ENCODE results near the gene CLK4.
"Not testable (repeated sequence)": the region's sequence is repeated elsewhere in the genome, so short reads cannot be mapped to it uniquely, and the experiment has no call there.

The CLK4 gene

DNA sequence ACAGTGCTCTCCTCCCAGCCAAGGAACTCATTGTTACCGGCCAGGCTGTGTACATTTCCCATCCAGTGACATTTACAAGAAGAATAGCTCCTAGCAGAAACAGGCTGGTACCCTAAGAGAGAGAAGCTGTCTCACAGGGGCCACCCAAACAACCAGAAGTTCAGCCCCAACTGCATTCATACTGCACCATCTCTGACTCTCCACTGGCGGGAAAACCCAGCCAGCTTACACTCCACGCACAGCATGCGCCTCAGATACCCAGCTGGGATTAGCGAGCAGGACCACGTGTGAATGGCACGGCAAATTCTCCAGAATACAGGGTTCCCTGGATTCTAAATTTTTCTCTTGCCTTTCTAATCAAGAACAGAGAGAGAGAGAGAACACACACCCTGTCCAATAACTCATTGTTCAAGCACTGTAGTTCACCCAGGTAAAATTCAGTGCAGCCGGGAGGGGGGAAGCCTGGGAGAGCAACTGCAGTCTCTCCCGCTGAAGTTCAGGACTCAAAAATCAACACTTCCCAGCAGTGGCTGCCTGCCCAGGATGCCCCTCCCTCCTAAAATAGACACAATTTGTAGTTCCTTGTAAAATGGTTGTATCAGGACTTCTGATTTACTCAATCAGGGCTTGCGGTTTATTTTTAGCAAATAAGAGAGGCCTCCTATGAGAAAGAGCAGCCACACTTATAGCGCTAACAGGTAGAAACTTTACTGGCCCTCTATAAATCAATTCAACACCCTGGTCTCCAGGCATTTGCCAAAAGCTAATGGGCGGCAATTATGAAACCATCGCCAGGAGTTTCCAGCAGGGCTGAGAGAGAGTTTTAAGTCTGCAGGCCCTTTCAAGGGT lies 38.9 kb downstream of the CLK4 start:
- no peak for DNase-seq (ENCODE audit: low read depth)

DNA sequence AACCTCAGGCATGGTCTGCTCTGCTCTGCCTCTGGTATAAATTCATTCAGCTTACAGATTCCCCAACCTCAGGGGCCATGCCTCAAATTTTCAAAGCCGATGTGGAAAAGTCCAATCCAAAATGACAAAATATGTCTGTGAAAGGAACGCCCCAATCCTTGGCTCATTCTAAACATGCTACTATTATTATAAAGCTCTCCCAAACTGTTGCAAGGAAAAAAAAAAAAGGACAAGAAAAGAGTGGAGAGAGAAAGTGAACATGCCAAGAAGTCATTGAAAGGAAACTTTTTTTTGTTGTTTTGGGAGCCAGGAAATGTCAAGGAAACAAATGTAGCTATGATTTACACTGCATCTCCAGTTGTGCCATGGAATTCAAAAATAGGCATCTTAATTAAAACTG lies 40.5 kb downstream of the CLK4 start:
- no peak for DNase-seq (ENCODE audit: low read depth)

- not testable (repeated sequence) for DNase-seq (ENCODE audit: low read depth)
Observed at GRCh38 chr5:178585421-178585820, 41.4 kb downstream of the CLK4 start.

DNA sequence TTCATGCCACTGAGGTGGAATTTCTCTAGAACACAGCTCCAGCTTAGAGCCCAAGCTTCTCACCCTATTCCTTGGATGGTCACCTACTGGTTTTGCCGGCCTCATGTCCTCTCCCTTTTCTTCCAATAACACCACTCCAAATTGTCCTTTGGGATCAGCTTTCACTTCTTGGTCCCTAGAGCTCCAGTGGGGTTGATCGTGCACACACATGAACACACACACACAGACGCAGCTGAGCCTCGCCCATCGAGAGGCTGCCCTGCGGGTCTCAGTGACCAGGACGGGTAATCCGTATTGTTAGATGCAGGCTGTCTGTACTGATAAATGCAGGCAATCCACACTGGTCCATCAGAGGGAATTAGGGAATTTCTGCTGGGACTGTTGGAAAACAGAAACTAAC lies 43.6 kb downstream of the CLK4 start:
- DNase-seq (ENCODE audit: low read depth), result no peak

GRCh38 chr5:178582291-178582690 lies 44.6 kb downstream of the CLK4 start:
- DNase-seq (ENCODE audit: low read depth), result no peak

DNA sequence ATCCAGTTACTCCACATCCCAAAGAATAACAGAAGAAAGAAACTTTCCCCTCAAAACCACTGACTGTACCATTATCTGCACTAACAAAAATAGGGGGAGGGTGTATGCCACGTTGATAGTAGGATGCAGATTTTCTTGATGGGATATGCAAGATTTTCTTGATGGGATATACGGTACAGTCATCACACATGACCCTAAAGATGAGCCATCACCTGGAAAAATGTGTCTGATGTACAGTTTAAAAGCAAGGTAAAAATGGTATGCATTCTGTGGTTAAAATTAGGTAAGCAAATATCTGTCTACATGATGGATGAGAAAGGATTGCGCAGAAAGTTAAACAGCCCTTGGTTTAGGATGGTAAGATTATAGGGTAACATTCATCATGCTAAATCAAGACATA lies 45.2 kb downstream of the CLK4 start:
- DNase-seq (ENCODE audit: low read depth), result no peak

DNA sequence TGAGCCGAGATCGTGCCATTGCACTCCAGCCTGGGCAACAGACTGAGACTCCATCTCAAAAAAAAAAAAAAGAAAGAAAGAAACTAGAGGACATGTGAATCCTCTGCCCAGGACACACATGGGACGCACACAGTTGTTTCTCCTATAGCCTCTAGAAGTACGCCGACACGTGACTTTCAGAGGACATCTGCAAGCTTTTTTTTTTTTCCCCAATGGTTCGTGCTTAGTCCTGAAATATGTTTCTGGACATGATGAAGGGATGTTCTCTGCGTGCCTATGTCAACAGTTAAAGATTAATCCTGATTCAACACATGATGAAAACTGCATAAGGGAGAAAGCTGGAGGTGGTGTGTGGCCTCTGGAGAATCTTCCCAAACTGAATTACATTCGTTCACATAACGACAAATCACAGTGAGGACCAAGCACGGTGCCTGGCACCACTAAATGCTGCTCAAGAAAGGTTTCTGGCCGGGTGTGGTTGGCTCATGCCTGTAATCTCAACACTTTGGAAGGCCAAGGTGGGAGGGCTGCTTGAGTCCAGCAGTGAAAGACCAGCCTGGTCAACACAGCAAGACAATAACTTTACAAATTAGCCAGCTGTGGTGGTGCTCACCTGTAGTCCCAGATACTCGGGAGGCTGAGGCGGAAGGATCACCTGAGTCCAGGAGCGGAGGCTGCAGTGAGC lies 46.4 kb downstream of the CLK4 start:
- no peak for DNase-seq (ENCODE audit: low read depth)

GRCh38 chr5:178577944-178578343 lies 48.9 kb downstream of the CLK4 start:
- no peak for DNase-seq (ENCODE audit: low read depth)

- no peak for DNase-seq (ENCODE audit: low read depth)
Observed at GRCh38 chr5:178577376-178577839, 49.4 kb downstream of the CLK4 start.

DNA sequence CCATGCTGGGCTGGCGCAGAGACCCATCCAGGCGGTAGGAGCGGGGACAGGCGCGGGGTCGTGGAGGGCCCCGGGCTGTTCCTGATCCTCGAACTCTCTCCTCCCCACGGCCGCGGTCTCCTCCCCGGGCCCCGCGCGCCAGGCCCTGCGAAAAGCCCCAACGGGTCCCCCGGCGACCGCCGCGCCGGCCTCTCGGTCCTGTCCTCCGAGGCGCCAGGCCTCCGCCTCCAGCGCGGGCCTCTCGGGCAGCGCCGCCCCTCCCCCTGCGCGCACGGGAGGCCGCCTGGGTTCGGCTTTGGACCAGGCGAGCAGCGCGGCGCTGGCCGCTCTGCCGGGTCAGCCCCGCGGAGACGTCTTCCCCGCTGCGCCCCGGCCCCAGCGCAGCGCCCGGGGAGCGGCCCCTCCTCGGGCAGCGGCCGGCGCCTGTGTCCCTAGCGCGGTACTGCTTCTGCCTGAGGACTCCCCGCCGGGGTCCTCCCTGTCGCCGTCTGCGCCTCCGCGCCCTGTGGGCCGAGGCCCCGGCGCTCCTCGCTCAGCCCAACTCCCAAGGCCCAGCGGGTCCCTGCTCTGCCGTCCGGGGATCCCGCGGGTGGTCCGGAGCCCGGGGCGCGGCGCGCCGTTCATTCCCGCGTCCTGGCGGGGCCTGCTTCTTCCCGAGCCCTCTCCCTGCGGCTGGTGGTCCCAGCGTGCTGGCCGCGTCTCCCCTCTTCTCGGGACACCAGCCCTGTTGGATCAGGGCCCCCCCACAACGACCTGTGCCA lies 50.1 kb downstream of the CLK4 start:
- DNase-seq (ENCODE audit: low read depth), result no peak

DNA sequence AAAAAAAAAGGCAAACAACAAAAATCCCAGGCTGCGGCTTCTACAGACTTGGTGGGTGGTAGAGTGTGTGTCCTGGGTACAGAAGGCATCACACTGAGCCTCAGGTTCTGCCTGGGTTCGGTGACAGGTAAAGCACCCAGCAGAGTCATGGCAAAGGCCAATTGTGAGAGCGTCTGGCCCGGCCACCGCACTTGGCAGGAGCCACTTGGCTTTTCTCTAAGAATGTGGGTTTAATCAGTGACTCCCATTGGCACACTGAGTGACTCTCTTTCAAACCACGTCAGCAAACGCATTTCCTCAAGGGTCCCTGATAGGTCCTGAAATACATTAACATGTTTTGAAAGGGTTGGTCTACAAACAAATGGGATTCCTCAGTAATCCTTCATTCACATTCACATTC lies 53.6 kb downstream of the CLK4 start:
- DNase-seq (ENCODE audit: low read depth), result no peak

DNA sequence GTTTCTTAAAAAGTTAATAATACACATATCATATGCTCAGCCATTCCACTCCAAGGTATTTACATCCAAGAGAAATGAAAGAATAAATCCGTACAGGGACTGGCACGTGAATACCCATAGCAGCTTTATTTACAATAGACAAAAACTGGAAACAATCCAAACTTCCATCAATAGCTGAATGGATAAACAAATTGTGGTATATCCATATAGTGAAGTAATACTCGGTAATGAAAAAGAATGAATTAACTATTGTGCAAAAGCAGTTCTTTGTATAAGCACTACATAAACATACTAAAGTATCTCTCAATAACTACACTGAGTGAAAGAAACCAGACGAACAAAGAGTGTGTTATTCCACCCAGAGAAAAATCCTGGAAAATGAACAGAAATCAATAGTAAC lies 54.2 kb downstream of the CLK4 start:
- no peak for DNase-seq (ENCODE audit: low read depth)

DNA sequence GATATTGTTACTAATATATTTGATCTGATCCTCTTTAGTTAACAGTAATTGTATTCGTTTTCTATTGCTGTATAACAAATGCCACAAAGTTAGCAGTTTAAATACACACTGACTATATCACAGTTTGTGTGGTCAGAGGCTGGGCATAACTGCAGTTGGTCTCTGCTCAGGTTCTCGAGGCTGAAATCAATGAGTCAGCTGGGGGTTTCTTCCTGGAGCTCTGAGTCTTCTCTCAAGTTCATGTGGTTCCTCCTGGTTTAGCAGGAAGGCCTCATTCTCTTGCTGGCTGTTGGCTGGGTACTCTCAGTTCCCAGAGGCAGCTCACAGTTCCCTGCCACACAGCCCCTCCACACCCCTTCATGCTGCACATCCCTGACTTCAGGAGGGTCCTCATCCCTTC lies 57.4 kb downstream of the CLK4 start:
- no peak for DNase-seq (ENCODE audit: low read depth)

GRCh38 chr5:178564811-178565550 lies 61.9 kb downstream of the CLK4 start:
- no peak for DNase-seq (ENCODE audit: low read depth)

DNA sequence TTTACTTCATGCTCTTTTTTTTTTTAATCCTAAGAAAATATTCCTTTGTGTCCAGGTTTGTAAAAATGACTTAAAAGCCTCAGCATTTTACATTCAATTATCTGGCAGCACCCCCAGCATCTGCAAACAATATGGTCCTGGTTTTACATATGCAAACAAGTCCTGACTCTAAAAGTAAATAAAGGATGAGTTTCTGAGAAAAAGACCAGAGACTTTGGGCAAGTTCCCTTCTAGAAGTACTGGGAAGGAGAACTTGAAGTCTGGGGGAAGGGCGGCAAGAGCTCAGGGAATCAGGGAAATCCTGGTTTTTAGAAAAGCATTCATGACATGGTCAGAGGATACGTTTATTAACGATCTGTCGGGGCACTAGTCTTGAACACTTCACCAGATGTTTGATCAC lies 62.5 kb downstream of the CLK4 start:
- no peak for DNase-seq (ENCODE audit: low read depth)

DNA sequence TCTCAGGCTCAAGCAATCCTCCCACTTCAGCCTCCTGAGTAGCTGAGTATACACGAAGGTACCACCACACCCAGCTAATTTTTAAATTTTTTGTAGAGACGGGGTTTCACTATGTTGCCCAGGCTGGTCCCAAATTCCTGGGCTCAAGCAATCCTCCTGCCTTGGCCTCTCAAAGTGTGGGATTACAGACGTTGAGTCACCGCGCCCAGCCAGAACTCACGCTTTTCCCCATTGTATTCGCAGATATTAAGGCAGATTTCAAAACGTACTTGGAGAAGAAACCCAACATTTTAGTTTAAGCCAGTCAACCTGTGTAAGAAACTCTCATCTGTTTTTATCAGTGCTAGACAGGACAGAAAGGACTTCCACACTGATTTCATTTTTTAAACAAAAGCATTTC lies 63.2 kb downstream of the CLK4 start:
- no peak for DNase-seq (ENCODE audit: low read depth)

- no peak for DNase-seq (ENCODE audit: low read depth)
Observed at GRCh38 chr5:178561746-178562264, 65.0 kb downstream of the CLK4 start.

DNA sequence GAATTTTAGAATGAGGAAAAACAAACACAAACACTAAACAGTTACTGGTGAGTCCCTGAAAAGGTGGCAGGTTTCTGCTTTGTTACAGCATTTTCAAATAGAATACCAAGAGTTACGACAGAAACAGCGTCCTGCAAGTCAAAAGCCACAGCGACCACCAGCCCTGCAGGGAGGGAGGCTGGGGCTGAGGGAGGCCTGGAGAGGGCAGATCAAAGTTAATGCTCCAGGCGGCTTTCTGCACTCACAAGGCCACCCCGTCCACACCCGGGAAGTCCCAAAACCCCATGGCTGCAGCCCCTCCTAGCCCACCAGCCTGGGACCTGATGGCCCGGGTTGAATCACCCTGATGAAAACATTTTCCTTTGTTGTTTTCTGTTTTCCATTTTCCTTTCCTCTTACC lies 65.9 kb downstream of the CLK4 start:
- no peak for DNase-seq (ENCODE audit: low read depth)

- DNase-seq (ENCODE audit: low read depth), result no peak
Observed at GRCh38 chr5:178557416-178557815, 69.4 kb downstream of the CLK4 start.

GRCh38 chr5:178555771-178556211 lies 71.1 kb downstream of the CLK4 start:
- no peak for DNase-seq (ENCODE audit: low read depth)

GRCh38 chr5:178555005-178555404 lies 71.8 kb downstream of the CLK4 start:
- no peak for DNase-seq (ENCODE audit: low read depth)

DNA sequence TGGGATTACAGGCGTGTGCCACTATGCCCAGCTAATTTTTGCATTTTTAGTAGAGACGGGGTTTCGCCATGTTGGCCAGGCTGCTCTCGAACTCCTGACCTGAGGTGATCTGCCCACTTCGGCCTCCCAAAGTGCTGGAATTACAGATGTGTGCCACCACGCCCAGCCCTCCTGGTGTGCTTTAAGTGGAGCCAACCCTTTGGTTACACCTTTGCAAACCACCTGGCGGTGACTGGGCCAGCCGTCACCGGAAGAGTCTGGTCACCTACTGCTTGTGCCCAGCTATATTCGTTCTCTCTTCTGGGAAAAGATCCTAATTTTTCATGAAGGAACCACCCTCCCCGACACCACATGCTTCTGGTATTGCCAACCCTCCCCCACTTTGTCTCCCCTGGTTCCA lies 72.5 kb downstream of the CLK4 start:
- no peak for DNase-seq (ENCODE audit: low read depth)
